Right atrium auricular region (tissue), 2 donors: ENCODE results near the gene TMEM203. TPM values are rescaled to one million over a fixed set of nuclear protein-coding genes. Genes with fewer than 3 reads are reported as not detected.

Experiments used
- DNase-seq: peaks from one replicate; pipeline ENCODE4 v3.0.0-alpha.2; 2019; ENCODE audit warnings: low spot score
- H3K27ac ChIP-seq, 2 donors: fragments of 200-600 bp; sonication (generic); 1 replicate in 1 of 2; 2 replicates in 1 of 2; pipeline ENCODE4 v1.5.1; 2016 to 2019
- H3K27me3 ChIP-seq, 2 donors: fragments of 200-600 bp; sonication (generic); one replicate each; pipeline versions ENCODE4 v1.5.1 to v1.6.0; 2017 to 2019
- H3K36me3 ChIP-seq: fragments of 200-600 bp; sonication (generic); one replicate; pipeline ENCODE4 v1.5.1; 2016
- H3K4me1 ChIP-seq, 2 donors: fragments of 200-600 bp; sonication (generic); one replicate each; pipeline versions ENCODE4 v1.5.1 to v1.6.0; 2017 to 2019
- H3K4me3 ChIP-seq, 2 donors: fragments of 200-600 bp; sonication (generic); 1 replicate in 1 of 2; 2 replicates in 1 of 2; pipeline ENCODE4 v1.5.1; 2017 to 2019; ENCODE audit warnings: mild to moderate bottlenecking in 1 of 2, moderate library complexity in 1 of 2
- H3K9me3 ChIP-seq, 2 donors: fragments of 200-600 bp; sonication (generic); one replicate each; pipeline ENCODE4 v1.5.1; 2019
- CTCF ChIP-seq, 2 donors: fragments of 200-600 bp; sonication (generic); IDR thresholded peaks; one replicate each; pipeline ENCODE4 v1.5.1; 2019; ENCODE audit warnings: antibody characterized with exemption in 2 of 2
- microRNA-seq, 2 donors: library from miRNA; unstranded; fragments of <30 nt; microRNA quantifications; one replicate each; pipeline ENCODE4, GENCODE V29; 2016 to 2017; ENCODE audit warnings: borderline number of aligned reads in 2 of 2, borderline replicate concordance in 1 of 2
- total RNA-seq, 2 donors: library from RNA; depleted of rRNA; stranded (reverse); fragments of >200 nt; gene quantifications; one replicate each; pipeline ENCODE4 v1.1.0, GENCODE V29; 2016

The TMEM203 gene
- total RNA-seq, 2 donors from 2014 or later: 31.4 to 33.9 TPM

GRCh38 chr9:137157618-137158415 lies 47.6 kb downstream of the TMEM203 start:
- Histone ChIP-seq H3K36me3 (no peaks in the 10 kb centered on the region), H3K27ac (no peak overlapping the region), H3K27me3 (peaks cover 13 to 34% of the 10 kb centered on the region in 2 donors), H3K9me3 (no peaks in the 10 kb centered on the region), H3K4me3 (no peak overlapping the region), H3K4me1 (peaks cover 0 to 29% of the 10 kb centered on the region in 2 donors)
- no peak for TF ChIP-seq CTCF (IDR thresholded peaks at IDR 0.05)
- DNase-seq: no peak

GRCh38 chr9:137156567-137157375 lies 48.7 kb downstream of the TMEM203 start:
- H3K27ac ChIP-seq: no peak overlapping the region
- H3K27me3 ChIP-seq: peaks cover 13 to 24% of the 10 kb centered on the region in 2 donors
- H3K4me3 ChIP-seq: peak overlapping the region in 1 of 2 donors; percentile 16
- no peak for DNase-seq
- H3K9me3 ChIP-seq: no peaks in the 10 kb centered on the region
- TF ChIP-seq CTCF (IDR thresholded peaks at IDR 0.05): no peak
- H3K36me3 ChIP-seq: no peaks in the 10 kb centered on the region
- peaks cover 0 to 18% of the 10 kb centered on the region in 2 donors for H3K4me1 ChIP-seq

Small RNA genes within 50 kb of the gene (microRNA-seq; reads per million reads assigned to microRNA genes)
- 0 reads per million in 2 donors for gene MIR3621

Other genes starting within 250 kb of the TMEM203 start
- gene PTGDS, start 228.1 kb downstream of the TMEM203 start, total RNA-seq: 1,000 to 10,000 TPM; 1,799 to 2,426 TPM
- gene LCNL1, start 222.7 kb downstream of the TMEM203 start, total RNA-seq: 1 to 10 TPM in 1 of 2 donors, under 1 TPM in 1; 0.24 to 1.1 TPM
- 10 to 100 TPM; 27.4 to 37.5 TPM for gene PAXX, start 213.2 kb downstream of the TMEM203 start, total RNA-seq
- 10 to 100 TPM in 1 of 2 donors, 1 to 10 TPM in 1; 6.5 to 11.8 TPM for gene CLIC3, start 209.1 kb downstream of the TMEM203 start, total RNA-seq
- 10 to 100 TPM; 28.3 to 28.5 TPM for gene ABCA2, start 177.4 kb downstream of the TMEM203 start, total RNA-seq
- under 1 TPM in 1 of 2 donors, not detected in 1; 0.28 TPM for gene FUT7, start 173.6 kb downstream of the TMEM203 start, total RNA-seq
- 10 to 100 TPM; 49.7 to 57.8 TPM for gene NPDC1, start 159.5 kb downstream of the TMEM203 start, total RNA-seq
- under 1 TPM; 0.41 to 0.67 TPM for gene ENTPD2, start 151.6 kb downstream of the TMEM203 start, total RNA-seq
- gene SAPCD2, start 135.1 kb downstream of the TMEM203 start, total RNA-seq: under 1 TPM; 0.12 to 0.63 TPM
- gene UAP1L1, start 128.1 kb downstream of the TMEM203 start, total RNA-seq: 1 to 10 TPM; 4.3 to 6.3 TPM
- gene MAN1B1, start 118.7 kb downstream of the TMEM203 start, total RNA-seq: 10 to 100 TPM; 20.9 to 26.8 TPM
- gene DPP7, start 90.9 kb downstream of the TMEM203 start, total RNA-seq: 100 to 1,000 TPM; 165 to 188 TPM
- gene GRIN1, start 66.5 kb downstream of the TMEM203 start, total RNA-seq: not detected
- gene LRRC26, start 35.6 kb downstream of the TMEM203 start, total RNA-seq: not detected
- not detected for gene TMEM210, start 33.6 kb downstream of the TMEM203 start, total RNA-seq
- 10 to 100 TPM; 10.8 to 12.1 TPM for gene ANAPC2, start 17.1 kb downstream of the TMEM203 start, total RNA-seq
- 10 to 100 TPM; 67.1 to 72.0 TPM for gene SSNA1, start 17.0 kb downstream of the TMEM203 start, total RNA-seq
- 1 to 10 TPM; 6.4 to 6.8 TPM for gene TPRN, start 4.9 kb downstream of the TMEM203 start, total RNA-seq
- gene NDOR1, start 52 bp upstream of the TMEM203 start, total RNA-seq: 1 to 10 TPM; 6.6 TPM
- gene RNF208, start 16.6 kb upstream of the TMEM203 start, total RNA-seq: 1 to 10 TPM; 5.9 to 7.9 TPM
- under 1 TPM; 0.35 to 0.85 TPM for gene CYSRT1, start 19.5 kb upstream of the TMEM203 start, total RNA-seq
- gene RNF224, start 21.9 kb upstream of the TMEM203 start, total RNA-seq: not detected
- gene SLC34A3, start 25.3 kb upstream of the TMEM203 start, total RNA-seq: not detected
- gene TUBB4B, start 35.6 kb upstream of the TMEM203 start, total RNA-seq: 100 to 1,000 TPM; 310 to 394 TPM
- gene STPG3, start 45.6 kb upstream of the TMEM203 start, total RNA-seq: not detected
- gene NELFB, start 49.7 kb upstream of the TMEM203 start, total RNA-seq: 10 to 100 TPM; 30.0 to 38.0 TPM
- gene TOR4A, start 72.1 kb upstream of the TMEM203 start, total RNA-seq: 10 to 100 TPM in 1 of 2 donors, 1 to 10 TPM in 1; 9.4 to 16.8 TPM
- 10 to 100 TPM in 1 of 2 donors, 1 to 10 TPM in 1; 5.6 to 13.3 TPM for gene NRARP, start 96.6 kb upstream of the TMEM203 start, total RNA-seq
- gene EXD3, start 217.5 kb upstream of the TMEM203 start, total RNA-seq: 1 to 10 TPM; 5.9 to 6.0 TPM
- gene NOXA1, start 217.7 kb upstream of the TMEM203 start, total RNA-seq: 1 to 10 TPM in 1 of 2 donors, under 1 TPM in 1; 0.94 to 3.4 TPM
- not detected for gene ENTPD8, start 235.7 kb upstream of the TMEM203 start, total RNA-seq